Memory B cell (primary cell): ENCODE results near the gene ISLR.

Experiments
- ATAC-seq: fragments of 150-1000 bp; cut with Tn5 transposase; 2 replicates; pipeline ENCODE4 v1.10.0; 2021; ENCODE audit warnings: low read depth, mild to moderate bottlenecking, moderate library complexity
- DNase-seq, 2 donors: peaks; one replicate each; pipeline ENCODE4 v3.0.0; 2022; ENCODE audit warnings: low spot score in 2 of 2
- H3K27ac Mint-ChIP-seq: one replicate; pipeline ENCODE4 v1.8.0; 2022; ENCODE audit warnings: mild to moderate bottlenecking, moderate library complexity, mixed read lengths
- H3K27me3 Mint-ChIP-seq: one replicate; pipeline ENCODE4 v1.8.0; 2022; ENCODE audit warnings: mixed read lengths
- H3K36me3 Mint-ChIP-seq: one replicate; pipeline ENCODE4 v1.8.0; 2022; ENCODE audit warnings: mild to moderate bottlenecking, mixed read lengths
- H3K4me1 Mint-ChIP-seq: one replicate; pipeline ENCODE4 v1.8.0; 2022; ENCODE audit warnings: mixed read lengths
- H3K4me3 Mint-ChIP-seq: one replicate; pipeline ENCODE4 v1.8.0; 2022; ENCODE audit warnings: mild to moderate bottlenecking, moderate library complexity, mixed read lengths
- H3K9me3 Mint-ChIP-seq: one replicate; pipeline ENCODE4 v1.8.0; 2022; ENCODE audit warnings: mixed read lengths

The ISLR gene

DNA sequence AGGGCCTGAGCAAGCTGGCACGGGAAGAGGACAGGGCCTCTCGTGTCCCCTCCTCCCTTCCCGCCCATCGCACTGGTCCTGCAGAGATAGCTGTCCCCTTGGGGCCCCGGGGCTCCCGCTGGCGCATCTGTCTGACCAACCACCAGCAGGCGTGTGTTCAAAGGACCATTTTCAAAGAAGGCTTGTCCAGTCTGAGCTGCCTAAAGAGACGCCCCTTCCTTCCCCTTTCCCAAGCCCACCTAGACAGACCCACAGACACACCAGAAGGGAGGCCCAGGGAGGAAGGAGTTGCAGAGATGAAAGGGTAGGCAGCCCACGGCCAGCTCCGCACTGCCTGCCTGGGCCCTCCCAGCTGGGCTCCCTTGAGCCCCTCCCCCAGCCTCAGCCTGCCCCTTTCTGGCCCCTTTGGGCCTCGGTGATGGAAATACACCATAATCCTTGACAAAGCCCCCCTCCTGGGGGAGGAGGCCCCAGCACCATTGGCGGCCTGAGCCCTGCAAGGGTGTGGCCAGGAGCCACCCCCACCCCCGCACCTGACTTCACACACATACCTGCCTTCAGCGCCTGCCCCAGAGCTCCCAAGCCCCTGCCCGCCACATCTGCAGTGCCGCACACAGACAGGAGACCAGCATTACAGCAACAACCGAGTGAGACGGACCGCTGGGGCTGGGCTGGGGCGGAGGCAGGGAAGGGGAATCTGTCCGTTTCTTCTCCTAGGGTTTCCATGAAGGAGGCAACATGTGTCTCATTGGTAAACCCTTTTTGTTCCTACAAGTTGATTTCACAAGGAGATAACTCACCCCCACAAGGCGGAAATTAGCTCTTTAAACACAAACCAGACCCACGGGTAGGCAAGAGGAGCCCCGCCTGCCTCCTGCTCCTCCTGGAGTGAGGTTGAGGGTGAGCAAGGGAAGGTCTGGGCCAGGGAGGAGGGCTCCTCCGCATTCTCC lies 29.2 kb downstream of the ISLR start, which contains the start of gene STRA6:
STRA6 (minus strand) TSS at position 336 of the 950 bp plus-strand sequence. CDS start 520 bp downstream, outside the sequence.
- Mint-ChIP-seq H3K27me3 (peaks cover 11% of the 10 kb centered on the region), H3K27ac (no peak within 1 kb of the TSS), H3K36me3 (no peaks in the 10 kb centered on the region), H3K4me3 (no peak within 1 kb of the TSS), H3K9me3 (no peaks in the 10 kb centered on the region), H3K4me1 (no peaks in the 10 kb centered on the region)
- DNase-seq (no peak), ATAC-seq (no peak)

DNA sequence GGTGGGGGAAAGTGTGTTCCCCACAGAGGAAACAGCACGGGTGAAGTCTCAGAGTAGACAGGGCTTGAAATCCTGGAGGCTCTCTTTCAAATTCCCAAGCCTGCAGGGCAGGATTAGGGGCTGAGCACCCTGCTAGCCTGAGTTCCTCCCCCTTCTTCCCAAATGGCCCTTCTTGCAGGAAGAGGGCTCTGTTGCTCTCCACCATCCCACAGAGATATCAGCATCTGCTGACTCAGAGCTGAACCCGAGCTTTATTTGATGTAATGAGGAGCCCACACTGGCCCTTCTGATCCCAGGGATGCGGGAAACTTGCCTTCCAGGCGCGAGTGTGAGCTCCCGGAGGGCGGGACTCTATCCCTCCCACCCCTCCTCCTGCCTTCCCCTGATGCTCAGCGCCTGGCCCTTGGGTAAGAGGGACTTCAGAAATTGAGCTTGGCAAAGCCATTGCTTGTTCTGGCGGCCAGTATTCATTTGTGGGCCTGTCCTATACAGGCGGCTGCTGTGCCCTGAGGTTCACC lies 30.5 kb downstream of the ISLR start:
- no peak overlapping the region for H3K4me3 Mint-ChIP-seq
- H3K27me3 Mint-ChIP-seq, result peaks cover 17% of the 10 kb centered on the region
- no peaks in the 10 kb centered on the region for H3K36me3 Mint-ChIP-seq
- ATAC-seq, result no peak
- DNase-seq, result no peak
- no peak overlapping the region for H3K27ac Mint-ChIP-seq
- no peaks in the 10 kb centered on the region for H3K9me3 Mint-ChIP-seq
- H3K4me1 Mint-ChIP-seq, result no peaks in the 10 kb centered on the region

DNA sequence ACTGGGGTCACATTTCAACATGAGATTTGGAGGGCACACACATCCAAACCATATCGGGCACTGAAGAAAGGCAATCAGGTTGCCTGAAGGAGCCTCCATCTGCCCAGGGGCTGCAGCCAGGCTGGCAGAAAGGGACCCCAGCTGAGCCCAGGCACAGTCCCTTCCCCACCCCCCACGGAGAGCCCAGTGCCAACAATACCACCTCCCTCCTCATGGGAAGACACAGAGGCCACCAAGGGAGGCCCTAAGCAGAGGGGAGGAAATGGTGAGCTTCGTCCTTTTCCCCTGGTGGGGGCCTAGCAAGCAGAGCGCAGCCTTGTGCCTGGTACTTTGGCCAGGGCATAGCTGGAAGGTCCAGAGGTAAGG lies 32.1 kb downstream of the ISLR start:
- no peaks in the 10 kb centered on the region for H3K4me1 Mint-ChIP-seq
- H3K27ac Mint-ChIP-seq, result no peak overlapping the region
- DNase-seq (no peak), ATAC-seq (no peak)
- H3K27me3 Mint-ChIP-seq, result peaks cover 20% of the 10 kb centered on the region
- H3K9me3 Mint-ChIP-seq, result no peaks in the 10 kb centered on the region
- no peaks in the 10 kb centered on the region for H3K36me3 Mint-ChIP-seq
- no peak overlapping the region for H3K4me3 Mint-ChIP-seq

DNA sequence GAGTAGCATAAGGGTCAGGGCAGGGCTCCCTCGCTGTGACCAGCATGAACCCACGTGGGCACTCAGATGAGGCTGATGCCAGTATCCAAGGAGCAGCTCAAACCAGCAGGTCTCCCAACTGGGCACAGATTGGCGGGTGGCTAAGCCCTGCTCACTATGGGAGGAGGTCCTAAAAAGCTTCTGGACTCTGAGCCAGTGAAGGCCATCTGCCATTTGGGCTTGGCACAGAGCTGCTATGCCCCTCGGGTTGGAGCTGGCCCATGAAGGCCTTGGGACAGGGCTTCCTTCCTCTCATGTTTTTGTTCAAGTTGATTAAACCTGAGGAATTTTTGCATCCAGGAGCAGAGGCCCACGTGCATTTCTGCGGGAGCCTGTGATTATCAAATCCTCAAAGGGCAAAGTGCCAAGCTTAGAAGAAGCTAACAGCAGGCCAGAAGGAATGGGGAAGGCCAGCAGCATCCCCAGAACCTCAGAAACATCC lies 33.3 kb downstream of the ISLR start:
- no peak for ATAC-seq

DNA sequence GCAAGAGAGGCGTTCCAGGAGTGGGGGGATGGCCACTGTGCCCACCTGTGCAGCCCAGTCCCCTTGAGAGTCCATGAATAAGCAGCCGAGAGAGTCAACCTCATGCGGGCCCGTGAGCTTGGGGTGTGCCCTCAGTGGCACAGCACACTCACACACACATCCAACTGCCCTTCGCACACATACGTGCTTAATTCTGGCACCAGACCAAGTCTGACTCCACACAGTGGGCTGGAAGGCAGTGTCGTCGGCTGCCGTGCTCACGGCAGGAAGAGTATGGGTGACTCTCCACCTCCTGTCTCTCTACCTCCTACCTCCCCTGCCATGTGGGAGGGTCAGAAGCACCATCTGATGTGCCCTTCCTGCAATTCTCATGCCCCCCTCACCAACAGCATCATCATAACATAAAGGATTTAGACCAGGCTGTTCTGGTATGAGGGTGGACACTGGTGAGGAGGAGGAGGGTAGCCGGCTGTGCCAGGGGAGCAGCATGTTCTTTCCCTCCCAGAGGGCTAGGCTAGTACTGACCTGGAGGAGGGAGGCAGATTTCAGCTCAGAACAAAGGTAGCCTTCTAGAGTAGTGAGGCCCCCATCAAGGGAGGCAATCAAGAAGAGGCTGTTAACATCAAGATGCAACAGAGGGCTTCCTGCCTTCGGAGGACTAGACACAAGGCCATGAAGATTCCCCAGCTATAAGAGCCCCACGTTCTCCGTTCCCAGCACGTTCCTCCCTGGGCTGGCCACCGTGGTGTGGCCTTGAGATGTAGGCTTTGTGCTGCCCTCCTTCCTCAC lies 34.3 kb downstream of the ISLR start:
- ATAC-seq (no peak), DNase-seq (no peak)
- Mint-ChIP-seq H3K36me3 (peaks cover 3% of the 10 kb centered on the region), H3K9me3 (no peaks in the 10 kb centered on the region), H3K27ac (no peak overlapping the region), H3K4me1 (no peaks in the 10 kb centered on the region), H3K27me3 (peaks cover 23% of the 10 kb centered on the region), H3K4me3 (no peak overlapping the region)

More for the DNA sequence above, 33.3 kb downstream of the ISLR start:
- Mint-ChIP-seq H3K27me3 (peaks cover 22% of the 10 kb centered on the region), H3K36me3 (peaks cover 3% of the 10 kb centered on the region), H3K4me3 (no peak overlapping the region), H3K27ac (no peak overlapping the region), H3K4me1 (no peaks in the 10 kb centered on the region), H3K9me3 (no peaks in the 10 kb centered on the region)
- DNase-seq, result no peak

DNA sequence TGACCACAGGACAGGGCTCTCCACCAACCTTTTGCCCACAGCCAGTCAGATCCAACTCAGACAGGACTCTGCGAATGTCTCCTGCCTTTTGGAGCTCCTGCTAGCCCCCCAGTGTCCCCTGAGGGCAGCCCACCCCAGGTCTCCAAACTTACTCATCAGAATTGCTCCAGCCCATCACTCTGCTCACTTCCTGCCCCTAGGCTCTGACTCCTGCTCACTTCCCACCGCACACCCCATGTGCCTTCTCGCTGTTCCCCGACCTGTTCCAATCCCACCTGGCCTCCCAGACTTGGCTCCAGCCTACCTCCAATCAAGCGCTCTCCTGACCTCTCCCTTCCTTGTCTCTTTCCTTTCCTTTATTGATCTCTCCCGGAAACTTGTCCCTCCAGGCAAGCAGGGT lies 35.0 kb downstream of the ISLR start:
- ATAC-seq (no peak), DNase-seq (no peak)
- H3K4me1 Mint-ChIP-seq, result no peaks in the 10 kb centered on the region
- H3K27ac Mint-ChIP-seq, result no peak overlapping the region
- peaks cover 24% of the 10 kb centered on the region for H3K27me3 Mint-ChIP-seq
- H3K9me3 Mint-ChIP-seq, result no peaks in the 10 kb centered on the region
- H3K4me3 Mint-ChIP-seq, result no peak overlapping the region
- H3K36me3 Mint-ChIP-seq, result peaks cover 3% of the 10 kb centered on the region

DNA sequence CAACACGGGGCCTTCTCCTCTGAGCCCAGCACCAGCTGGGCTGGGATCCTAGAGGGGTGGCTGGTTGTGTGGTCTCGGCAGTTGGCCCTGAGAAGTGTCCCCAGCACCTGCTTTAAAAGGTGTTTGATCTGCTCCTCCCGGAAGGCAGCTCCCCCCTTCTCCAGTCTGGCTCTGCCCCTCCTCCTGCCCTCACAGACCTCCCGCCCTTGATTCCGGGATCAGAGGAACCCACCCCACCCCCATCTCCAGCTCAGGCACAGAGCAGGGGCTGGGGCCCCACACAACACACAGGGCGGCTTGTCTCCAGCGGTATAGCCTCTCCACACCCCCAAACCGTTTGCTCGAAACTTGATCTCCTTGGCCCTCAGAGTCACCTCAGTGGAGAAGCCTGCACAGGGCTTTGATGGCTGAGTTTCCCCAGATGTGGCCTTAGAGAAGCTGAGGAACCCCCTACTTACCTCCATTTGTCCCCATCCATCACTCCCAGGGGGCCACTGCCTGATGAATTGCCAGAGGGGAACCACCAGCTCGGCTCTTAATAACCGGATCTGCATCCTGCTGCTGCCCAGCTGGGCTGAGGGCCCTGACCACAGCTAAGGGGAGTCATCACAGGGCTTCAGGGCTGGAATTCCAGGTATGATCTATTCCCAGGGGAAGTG lies 35.5 kb downstream of the ISLR start:
- no peak for DNase-seq
- ATAC-seq, result no peak
- H3K36me3 Mint-ChIP-seq, result peaks cover 3% of the 10 kb centered on the region

DNA sequence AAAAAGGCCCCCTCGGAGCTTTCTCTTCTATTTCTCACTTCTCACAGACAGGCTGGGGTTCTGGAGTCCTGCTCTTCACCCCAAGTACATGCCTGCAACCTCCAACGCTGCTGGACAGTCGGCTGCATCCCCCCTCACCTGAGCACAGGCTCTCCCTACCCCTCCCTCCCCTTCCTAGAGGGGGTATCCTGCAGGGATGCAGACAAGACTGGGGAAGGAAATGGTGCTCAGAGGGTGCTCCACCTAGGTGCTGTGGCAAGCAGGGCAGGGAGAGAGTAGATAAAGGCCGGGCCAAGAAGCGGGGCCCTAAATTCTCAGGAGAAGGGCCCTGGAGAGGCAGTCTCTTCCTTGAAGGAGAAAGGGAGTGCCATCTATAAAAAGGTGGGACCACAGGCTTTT lies 36.0 kb downstream of the ISLR start:
- H3K27ac Mint-ChIP-seq, result no peak overlapping the region
- H3K9me3 Mint-ChIP-seq, result no peaks in the 10 kb centered on the region
- H3K4me1 Mint-ChIP-seq, result no peaks in the 10 kb centered on the region
- no peak overlapping the region for H3K4me3 Mint-ChIP-seq
- no peak for ATAC-seq
- H3K27me3 Mint-ChIP-seq, result peaks cover 22% of the 10 kb centered on the region
- DNase-seq, result no peak
- peaks cover 3% of the 10 kb centered on the region for H3K36me3 Mint-ChIP-seq

More for the DNA sequence above, 35.5 kb downstream of the ISLR start:
- Mint-ChIP-seq H3K4me3 (no peak overlapping the region), H3K27ac (no peak overlapping the region), H3K4me1 (no peaks in the 10 kb centered on the region), H3K27me3 (peaks cover 22% of the 10 kb centered on the region), H3K9me3 (no peaks in the 10 kb centered on the region)

DNA sequence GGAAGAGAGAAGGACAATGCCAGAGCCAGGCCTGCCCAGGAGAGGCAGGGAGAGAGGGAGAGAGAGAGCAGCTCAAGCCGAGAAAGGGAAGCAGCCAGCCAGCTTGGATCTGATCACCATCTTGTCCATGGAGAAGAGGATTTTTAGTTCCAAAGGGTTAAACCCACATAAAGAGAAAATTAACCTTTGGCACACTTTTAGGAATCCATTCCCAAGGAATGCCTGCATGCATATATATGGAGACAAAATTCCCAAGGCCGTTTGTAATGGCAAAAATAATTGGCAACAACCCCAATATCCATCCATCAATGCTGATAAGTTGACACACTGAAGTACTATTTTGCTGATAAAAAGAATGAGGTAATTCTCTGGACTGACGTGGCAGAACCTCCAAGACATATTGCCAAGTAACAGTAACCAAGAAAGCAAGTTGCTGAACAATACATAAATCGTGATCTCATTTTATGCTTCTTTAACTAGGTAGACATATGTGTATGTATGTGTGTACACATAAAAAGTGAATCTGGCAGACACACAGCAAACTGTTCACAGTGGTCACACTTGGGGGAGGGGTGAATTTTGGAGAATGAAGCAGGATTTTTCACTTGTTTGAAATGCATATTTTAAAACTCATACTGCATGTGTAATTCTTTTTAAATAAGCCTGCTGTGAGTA lies 36.6 kb downstream of the ISLR start:
- H3K9me3 Mint-ChIP-seq, result no peaks in the 10 kb centered on the region
- ATAC-seq (no peak), DNase-seq (no peak)
- peaks cover 3% of the 10 kb centered on the region for H3K36me3 Mint-ChIP-seq
- no peak overlapping the region for H3K4me3 Mint-ChIP-seq
- H3K4me1 Mint-ChIP-seq, result no peaks in the 10 kb centered on the region
- H3K27me3 Mint-ChIP-seq, result peaks cover 20% of the 10 kb centered on the region
- H3K27ac Mint-ChIP-seq, result no peak overlapping the region

DNA sequence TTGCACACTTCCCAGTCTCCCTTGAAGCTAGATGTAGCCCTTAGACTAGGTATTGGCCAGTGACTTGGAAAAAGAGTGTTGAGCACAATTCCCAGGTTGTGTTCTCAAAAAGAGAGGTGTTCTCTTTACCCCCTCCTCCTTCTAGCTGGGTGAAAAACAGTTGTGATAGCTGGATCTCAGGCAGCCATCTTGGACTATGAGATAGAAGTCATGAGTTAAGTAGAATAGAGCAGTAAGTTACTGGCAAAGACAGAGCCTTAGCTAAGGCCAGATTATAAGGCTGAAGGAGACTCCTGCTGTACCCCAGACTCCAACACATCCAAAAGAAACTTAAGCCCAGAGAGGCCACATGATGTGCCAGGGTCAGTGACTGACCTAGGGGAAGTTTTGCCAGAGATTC lies 37.2 kb downstream of the ISLR start:
- peaks cover 3% of the 10 kb centered on the region for H3K36me3 Mint-ChIP-seq
- H3K27ac Mint-ChIP-seq, result no peak overlapping the region
- peaks cover 21% of the 10 kb centered on the region for H3K27me3 Mint-ChIP-seq
- no peaks in the 10 kb centered on the region for H3K4me1 Mint-ChIP-seq
- ATAC-seq (no peak), DNase-seq (no peak)
- no peak overlapping the region for H3K4me3 Mint-ChIP-seq
- H3K9me3 Mint-ChIP-seq, result no peaks in the 10 kb centered on the region

DNA sequence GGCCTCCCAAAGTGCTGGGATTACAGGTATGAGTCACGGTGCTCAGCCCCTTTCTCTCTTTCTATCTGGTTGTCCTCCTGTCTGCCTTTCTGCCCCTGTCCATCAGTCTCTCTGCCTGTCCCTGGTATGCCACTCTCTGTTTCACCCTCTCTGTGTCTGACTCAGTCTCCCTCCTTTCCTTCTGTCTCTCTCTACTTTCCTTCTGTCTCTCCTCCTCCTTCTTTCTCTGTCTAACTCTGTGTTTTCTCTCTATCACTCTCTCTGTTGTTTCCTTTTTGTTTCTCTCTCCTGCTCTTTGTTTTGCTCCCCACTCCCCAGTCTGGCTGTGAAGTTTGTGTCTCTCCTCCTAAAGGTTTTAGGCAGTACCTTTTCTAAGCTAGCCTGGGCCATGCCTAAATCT lies 38.1 kb downstream of the ISLR start:
- H3K4me3 Mint-ChIP-seq, result no peak overlapping the region
- H3K36me3 Mint-ChIP-seq, result peaks cover 3% of the 10 kb centered on the region
- no peak overlapping the region for H3K27ac Mint-ChIP-seq
- H3K27me3 Mint-ChIP-seq, result peaks cover 23% of the 10 kb centered on the region
- no peaks in the 10 kb centered on the region for H3K9me3 Mint-ChIP-seq
- DNase-seq, result no peak
- H3K4me1 Mint-ChIP-seq, result no peaks in the 10 kb centered on the region
- ATAC-seq, result no peak

DNA sequence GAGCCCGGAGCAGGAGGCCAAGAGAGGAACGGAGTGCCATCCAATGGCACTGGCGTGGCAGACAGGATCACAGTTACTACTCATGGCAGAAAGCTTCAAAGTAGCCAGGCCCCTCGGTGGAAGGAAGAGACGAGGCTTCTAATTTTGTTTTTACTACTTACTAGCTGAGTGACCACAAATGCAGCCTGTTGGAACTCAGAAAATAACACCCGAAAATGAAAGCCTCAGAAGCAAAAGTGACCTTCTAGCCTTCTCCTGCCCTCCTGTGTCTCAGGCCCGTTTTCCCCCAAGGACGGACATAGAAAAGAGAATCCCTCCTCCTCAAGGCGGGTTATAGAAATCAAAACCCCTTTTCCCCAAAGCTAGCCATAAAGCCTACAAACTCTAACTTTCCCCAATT lies 39.0 kb downstream of the ISLR start:
- Mint-ChIP-seq H3K4me1 (no peaks in the 10 kb centered on the region), H3K9me3 (no peaks in the 10 kb centered on the region), H3K4me3 (no peak overlapping the region), H3K27ac (no peak overlapping the region), H3K27me3 (peaks cover 28% of the 10 kb centered on the region), H3K36me3 (peaks cover 3% of the 10 kb centered on the region)
- ATAC-seq, result no peak
- no peak for DNase-seq

DNA sequence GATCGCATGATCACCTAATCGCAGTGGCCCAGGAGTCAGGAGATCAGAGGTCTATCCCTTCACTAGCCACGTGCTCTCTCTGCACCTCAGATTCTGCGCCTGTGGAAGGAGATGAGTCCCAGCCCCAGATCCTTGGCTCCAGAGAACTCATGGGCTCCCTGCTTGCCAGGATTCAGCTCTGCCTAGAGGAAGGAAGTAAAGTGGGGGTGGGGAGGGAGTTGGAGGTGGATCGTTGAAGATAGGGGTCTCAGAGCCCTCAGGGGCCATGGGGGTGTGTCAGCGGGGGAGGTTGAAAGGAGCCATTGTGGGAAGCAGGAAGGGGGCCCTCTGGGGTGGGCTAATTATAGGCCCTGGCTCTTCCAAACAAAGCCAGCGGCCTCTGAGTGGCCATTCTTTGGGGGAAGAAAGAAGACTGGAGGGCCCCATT lies 40.4 kb downstream of the ISLR start:
- ATAC-seq (no peak), DNase-seq (no peak)
- no peaks in the 10 kb centered on the region for H3K4me1 Mint-ChIP-seq

More for the DNA sequence above, 40.4 kb downstream of the ISLR start:
- H3K27me3 Mint-ChIP-seq, result peaks cover 27% of the 10 kb centered on the region
- no peaks in the 10 kb centered on the region for H3K9me3 Mint-ChIP-seq
- no peak overlapping the region for H3K27ac Mint-ChIP-seq
- peaks cover 3% of the 10 kb centered on the region for H3K36me3 Mint-ChIP-seq
- no peak overlapping the region for H3K4me3 Mint-ChIP-seq
